ENCODE data around the gene LUC7L.
"Not testable (repeated sequence)": the region's sequence is repeated elsewhere in the genome, so short reads cannot be mapped to it uniquely, and the experiment has no call there.

GRCh38 chr16:153129-153521 is 76.1 kb downstream of the LUC7L start:
- TF ChIP-seq CTCF (IDR thresholded peaks at IDR 0.05; ENCODE audit: low read depth, low read length, poor library complexity, severe bottlenecking); EZH2phosphoT487 (IDR thresholded peaks at IDR 0.05; ENCODE audit: borderline replicate concordance, low read length): not testable (repeated sequence)

All from DOHH2 (cell line).